Kidney (tissue), 14 donors: ENCODE data around the gene PDE4D. TPM values are rescaled to one million over a fixed set of nuclear protein-coding genes. Genes with fewer than 3 reads are reported as not detected.
A peak's percentile ranks its signal among the peaks of the same experiment; 100 is the strongest.
"Not testable (repeated sequence)": the region's sequence is repeated elsewhere in the genome, so short reads cannot be mapped to it uniquely, and the experiment has no call there.

Experiments
- DNase-seq, 5 donors: peaks; one replicate each; pipeline ENCODE4 v3.0.0-alpha.2; 2013 to 2020
- FAIRE-seq: peaks from 2 replicates; lab custom pipeline; 2012; peaks lifted over from hg19 to GRCh38; lab: Jason Lieb, UNC
- H3K27ac ChIP-seq, 2 donors: one replicate each; pipeline ENCODE4 v1.7.0; 2013; ENCODE audit warnings: low read depth in 2 of 2, low read length in 2 of 2, inconsistent platforms in 1 of 2
- H3K27me3 ChIP-seq: one replicate; pipeline ENCODE4 v1.7.1; 2013; ENCODE audit warnings: low read length, inconsistent platforms; ENCODE audit not compliant: control insufficient read depth, insufficient read depth
- H3K36me3 ChIP-seq, 3 donors: one replicate each; pipeline versions ENCODE4 v1.7.0 to v1.7.1; 2013; ENCODE audit warnings: low read length in 3 of 3, control low read depth in 1 of 3, inconsistent platforms in 1 of 3; ENCODE audit not compliant: insufficient read depth in 3 of 3, control insufficient read depth in 2 of 3
- H3K4me1 ChIP-seq, 3 donors: one replicate each; pipeline versions ENCODE4 v1.7.0 to v1.7.1; 2013; ENCODE audit warnings: low read length in 3 of 3, inconsistent platforms in 1 of 3, low read depth in 1 of 3; ENCODE audit not compliant: control insufficient read depth in 2 of 3, insufficient read depth in 2 of 3
- H3K4me3 ChIP-seq, 3 donors: one replicate each; pipeline versions ENCODE4 v1.7.0 to v1.8.1; 2013; ENCODE audit warnings: low read length in 3 of 3, control low read depth in 1 of 3, inconsistent platforms in 1 of 3
- H3K9ac ChIP-seq, 3 donors: one replicate each; pipeline versions ENCODE4 v1.7.0 to v1.7.1; 2013; ENCODE audit warnings: low read length in 3 of 3, control low read depth in 1 of 3, inconsistent platforms in 1 of 3
- H3K9me3 ChIP-seq, 3 donors: one replicate each; pipeline versions ENCODE4 v1.7.0 to v1.7.1; 2013; ENCODE audit warnings: low read length in 3 of 3, control low read depth in 1 of 3, inconsistent platforms in 1 of 3; ENCODE audit not compliant: control insufficient read depth in 2 of 3, insufficient read depth in 1 of 3
- CTCF ChIP-seq: IDR thresholded peaks from 3 replicates; pipeline ENCODE4 v1.5.1; 2012; ENCODE audit warnings: mild to moderate bottlenecking, moderate library complexity, borderline replicate concordance; ENCODE audit not compliant: insufficient read depth; ENCODE audit errors: extremely low read depth
- intact Hi-C: fragments of 100-400 bp; cut with DNase I; formaldehyde crosslinking; loops from one replicate; pipeline ENCODE4 v1.11.1; 2022
- polyA plus RNA-seq: library from polyadenylated mRNA; stranded (reverse); fragments of 350-450 nt; fragmentation: Illumina TruSeq; extraction: RNeasy Lipid Tissue Mini Kit (QIAGEN cat#74804); gene quantifications from one replicate; pipeline ENCODE4 v1.2.3, GENCODE V29; 2014; ENCODE audit warnings: low read depth, low replicate concordance; ENCODE audit not compliant: insufficient read depth
- total RNA-seq: library from RNA; stranded (reverse); fragmentation: NEBNext Ultra II Directional; extraction: Animal tissue kit (Norgen Biotek cat#: 25700); gene quantifications from one replicate; pipeline ENCODE4 v1.2.1, GENCODE V29; 2021
- donor health status: control.
- donor health status: control.
- donor health status: control.
- donor health status: control.
- donor health status: control.
- donor health status: DM: yes; HTN: yes; CAD: no.
- donor health status: Normal renal cell carcinoma (clear cell type).

PDE4D gene
- total and polyA plus RNA-seq, 2 donors from 2014 or later: 9.2 to 78.9 TPM

GRCh38 chr5:59596586-59597350, 296.8 kb downstream of the PDE4D start:
- Histone ChIP-seq H3K4me3 (no peak overlapping the region), H3K27me3 (no peaks in the 10 kb centered on the region), H3K9me3 (no peaks in the 10 kb centered on the region), H3K4me1 (no peaks in the 10 kb centered on the region), H3K27ac (no peak overlapping the region), H3K9ac (no peak overlapping the region), H3K36me3 (no peaks in the 10 kb centered on the region)
- no peak for TF ChIP-seq CTCF
- DNase-seq (no peak), FAIRE-seq (no peak)
- intact Hi-C loops: no loop called here

GRCh38 chr5:59594118-59594517, 299.4 kb downstream of the PDE4D start:
- FAIRE-seq, intact Hi-C loops, H3K9ac ChIP-seq: not testable (repeated sequence)

GRCh38 chr5:59593439-59594007, 300.0 kb downstream of the PDE4D start:
- no peak for TF ChIP-seq CTCF
- Histone ChIP-seq H3K9ac (no peak overlapping the region), H3K4me3 (no peak overlapping the region), H3K4me1 (peaks cover 0 to 2% (median 0%) of the 10 kb centered on the region in 3 donors), H3K36me3 (no peaks in the 10 kb centered on the region), H3K27ac (no peak overlapping the region), H3K27me3 (no peaks in the 10 kb centered on the region), H3K9me3 (no peaks in the 10 kb centered on the region)
- no peak for DNase-seq
- intact Hi-C loops: no loop called here
- no peak for FAIRE-seq

More at GRCh38 chr5:59594118-59594517, 299.4 kb downstream of the PDE4D start:
- H3K27me3 ChIP-seq, H3K4me3 ChIP-seq, H3K36me3 ChIP-seq, DNase-seq, H3K4me1 ChIP-seq, H3K27ac ChIP-seq, H3K9me3 ChIP-seq: not testable (repeated sequence)

GRCh38 chr5:59592101-59592500, 301.4 kb downstream of the PDE4D start:
- peaks cover 0 to 2% (median 0%) of the 10 kb centered on the region in 3 donors for H3K4me1 ChIP-seq
- FAIRE-seq (no peak), DNase-seq (peak in 2 of 5 donors; percentile 67 to 75)
- H3K9me3 ChIP-seq: no peaks in the 10 kb centered on the region
- H3K27ac ChIP-seq: peak overlapping the region in 1 of 2 donors; percentile 47
- peak overlapping the region in 1 of 3 donors; percentile 28 for H3K9ac ChIP-seq
- no peaks in the 10 kb centered on the region for H3K27me3 ChIP-seq
- intact Hi-C loops: no loop called here
- H3K4me3 ChIP-seq: peak overlapping the region in 1 of 3 donors; percentile 33
- H3K36me3 ChIP-seq: no peaks in the 10 kb centered on the region
- no peak for TF ChIP-seq CTCF
